Mesendoderm (in vitro differentiated cells): ENCODE measurements around the gene OLR1.

Experiments
- DNase-seq: peaks from one replicate; pipeline ENCODE4 v3.0.0; 2013
- H2AK5ac ChIP-seq: 2 replicates; pipeline ENCODE4 v1.6.1; 2013; ENCODE audit warnings: low read length, inconsistent platforms
- H2BK120ac ChIP-seq: 2 replicates; pipeline ENCODE4 v1.6.1; 2013; ENCODE audit warnings: low read depth, mild to moderate bottlenecking, low read length, moderate library complexity, mixed read lengths
- H2BK15ac ChIP-seq: replicated peaks from 2 replicates; pipeline ENCODE4 v1.6.1; 2013; ENCODE audit warnings: low read depth, mild to moderate bottlenecking, moderate library complexity
- H2BK5ac ChIP-seq: 2 replicates; pipeline ENCODE4 v1.6.1; 2013; ENCODE audit warnings: low read length, inconsistent platforms
- H3K18ac ChIP-seq: 2 replicates; pipeline ENCODE4 v1.6.1; 2013; ENCODE audit warnings: mild to moderate bottlenecking, low read length, mixed read lengths
- H3K23ac ChIP-seq: one replicate; pipeline ENCODE4 v1.6.1; 2013; ENCODE audit warnings: low read length
- H3K27ac ChIP-seq: 2 replicates; pipeline ENCODE4 v1.5.1; 2013; ENCODE audit warnings: low read depth, mild to moderate bottlenecking, inconsistent platforms, low read length, moderate library complexity
- H3K27me3 ChIP-seq: 2 replicates; pipeline ENCODE4 v1.6.1; 2013; ENCODE audit warnings: low read length, control low read depth, mild to moderate bottlenecking, inconsistent platforms; ENCODE audit not compliant: insufficient read depth, poor library complexity
- H3K36me3 ChIP-seq: 2 replicates; pipeline ENCODE4 v1.6.1; 2013; ENCODE audit warnings: low read length, inconsistent platforms; ENCODE audit not compliant: control insufficient read depth, insufficient read depth
- H3K4ac ChIP-seq: one replicate; pipeline ENCODE4 v1.6.1; 2013; ENCODE audit warnings: low read depth, mild to moderate bottlenecking, low read length, moderate library complexity
- H3K4me1 ChIP-seq: 2 replicates; pipeline ENCODE4 v1.6.1; 2013; ENCODE audit warnings: low read depth, low read length, inconsistent platforms; ENCODE audit not compliant: control insufficient read depth
- H3K4me2 ChIP-seq: 2 replicates; pipeline ENCODE4 v1.6.1; 2013; ENCODE audit warnings: low read length
- H3K4me3 ChIP-seq: 2 replicates; pipeline ENCODE4 v1.5.1; 2013; ENCODE audit warnings: mild to moderate bottlenecking, low read length
- H3K56ac ChIP-seq: one replicate; pipeline ENCODE4 v1.6.1; 2013; ENCODE audit warnings: low read length
- H3K79me1 ChIP-seq: 2 replicates; pipeline ENCODE4 v1.6.1; 2013; ENCODE audit warnings: low read length, inconsistent platforms
- H3K79me2 ChIP-seq: 2 replicates; pipeline ENCODE4 v1.6.1; 2013; ENCODE audit warnings: mild to moderate bottlenecking, low read length; ENCODE audit not compliant: control insufficient read depth, insufficient read depth
- H3K9ac ChIP-seq: 2 replicates; pipeline ENCODE4 v1.6.1; 2013; ENCODE audit warnings: low read length, inconsistent platforms
- H4K5ac ChIP-seq: one replicate; pipeline ENCODE4 v1.6.1; 2013; ENCODE audit warnings: low read length
- H4K8ac ChIP-seq: one replicate; pipeline ENCODE4 v1.6.1; 2013; ENCODE audit warnings: low read depth, mild to moderate bottlenecking, control low read depth, low read length, moderate library complexity
- WGBS: extraction: QIAGEN DNeasy Blood & Tissue Kit; methylation state at CpG from one replicate; pipeline ENCODE4 v1.1.7; 2013; ENCODE audit warnings: low lambda C conversion rate, missing lambda C conversion rate; ENCODE audit not compliant: insufficient coverage; ENCODE audit errors: extremely low coverage; 5-methylcytosine and 5-hydroxymethylcytosine counted together

Gene OLR1

GRCh38 chr12:10110256-10110844, 61.6 kb downstream of the OLR1 start:
- no peak overlapping the region for H2BK15ac ChIP-seq

More at GRCh38 chr12:10110256-10110844, 61.6 kb downstream of the OLR1 start:
- no peak overlapping the region for H3K4ac ChIP-seq
- H3K18ac ChIP-seq: no peak overlapping the region
- H4K5ac ChIP-seq: no peak overlapping the region
- H3K27ac ChIP-seq: no peak overlapping the region
- H3K4me2 ChIP-seq: no peak overlapping the region
- H3K79me2 ChIP-seq: no peaks in the 10 kb centered on the region
- H3K27me3 ChIP-seq: no peaks in the 10 kb centered on the region
- no peak overlapping the region for H3K4me3 ChIP-seq
- H3K9ac ChIP-seq: no peak overlapping the region
- no peak overlapping the region for H2BK5ac ChIP-seq
- H2BK120ac ChIP-seq: no peak overlapping the region
- WGBS: no CpG with 5 or more reads among the region's 2 CpGs
- no peak overlapping the region for H3K23ac ChIP-seq
- H3K4me1 ChIP-seq: no peaks in the 10 kb centered on the region
- no peaks in the 10 kb centered on the region for H3K79me1 ChIP-seq
- H3K36me3 ChIP-seq: no peaks in the 10 kb centered on the region
- H4K8ac ChIP-seq: no peak overlapping the region
- H3K56ac ChIP-seq: no peak overlapping the region
- DNase-seq: no peak
- H2AK5ac ChIP-seq: no peak overlapping the region
